ENCODE data around the gene CENPQ. TPM values are rescaled to one million over a fixed set of nuclear protein-coding genes. Genes with fewer than 3 reads are reported as not detected.

CENPQ gene
- total RNA-seq, 1 donor from 2014 or later, result 6.0 TPM

DNA sequence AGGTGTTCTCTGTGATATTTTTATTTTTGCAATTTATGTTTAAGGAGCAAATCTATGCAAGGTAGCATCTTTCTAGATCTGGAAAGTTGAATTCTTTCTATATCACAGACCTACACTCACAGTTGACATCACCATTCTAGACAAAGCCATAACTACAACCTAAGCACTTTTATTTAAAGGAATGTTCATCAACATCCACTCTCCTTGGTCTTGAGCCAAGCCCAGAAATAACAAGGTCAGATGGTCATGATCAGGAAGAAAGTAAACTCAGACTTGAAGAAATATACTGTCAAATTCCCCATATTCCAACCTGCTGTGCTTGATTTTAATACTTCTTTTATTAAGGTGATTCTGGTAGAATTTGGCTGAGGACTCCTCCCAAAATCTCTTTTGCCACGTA, 32.3 kb upstream of the CENPQ start:
- Histone ChIP-seq H3K4me3 (no peak overlapping the region), H3K27ac (replicated peaks) (no peak overlapping the region), H3K27me3 (ENCODE audit: low read depth) (no peaks in the 10 kb centered on the region), H3K36me3 (peaks cover 55% of the 10 kb centered on the region), H3K9me3 (replicated peaks) (no peaks in the 10 kb centered on the region), H3K4me1 (no peaks in the 10 kb centered on the region)
- no peak for DNase-seq
- intact Hi-C loops (cut with micrococcal nuclease), result no loop called here
- TF ChIP-seq, protein P1, sequence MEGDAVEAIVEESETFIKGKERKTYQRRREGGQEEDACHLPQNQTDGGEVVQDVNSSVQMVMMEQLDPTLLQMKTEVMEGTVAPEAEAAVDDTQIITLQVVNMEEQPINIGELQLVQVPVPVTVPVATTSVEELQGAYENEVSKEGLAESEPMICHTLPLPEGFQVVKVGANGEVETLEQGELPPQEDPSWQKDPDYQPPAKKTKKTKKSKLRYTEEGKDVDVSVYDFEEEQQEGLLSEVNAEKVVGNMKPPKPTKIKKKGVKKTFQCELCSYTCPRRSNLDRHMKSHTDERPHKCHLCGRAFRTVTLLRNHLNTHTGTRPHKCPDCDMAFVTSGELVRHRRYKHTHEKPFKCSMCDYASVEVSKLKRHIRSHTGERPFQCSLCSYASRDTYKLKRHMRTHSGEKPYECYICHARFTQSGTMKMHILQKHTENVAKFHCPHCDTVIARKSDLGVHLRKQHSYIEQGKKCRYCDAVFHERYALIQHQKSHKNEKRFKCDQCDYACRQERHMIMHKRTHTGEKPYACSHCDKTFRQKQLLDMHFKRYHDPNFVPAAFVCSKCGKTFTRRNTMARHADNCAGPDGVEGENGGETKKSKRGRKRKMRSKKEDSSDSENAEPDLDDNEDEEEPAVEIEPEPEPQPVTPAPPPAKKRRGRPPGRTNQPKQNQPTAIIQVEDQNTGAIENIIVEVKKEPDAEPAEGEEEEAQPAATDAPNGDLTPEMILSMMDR (IDR thresholded peaks at IDR 0.05; ENCODE audit: borderline replicate concordance), result no peak

DNA sequence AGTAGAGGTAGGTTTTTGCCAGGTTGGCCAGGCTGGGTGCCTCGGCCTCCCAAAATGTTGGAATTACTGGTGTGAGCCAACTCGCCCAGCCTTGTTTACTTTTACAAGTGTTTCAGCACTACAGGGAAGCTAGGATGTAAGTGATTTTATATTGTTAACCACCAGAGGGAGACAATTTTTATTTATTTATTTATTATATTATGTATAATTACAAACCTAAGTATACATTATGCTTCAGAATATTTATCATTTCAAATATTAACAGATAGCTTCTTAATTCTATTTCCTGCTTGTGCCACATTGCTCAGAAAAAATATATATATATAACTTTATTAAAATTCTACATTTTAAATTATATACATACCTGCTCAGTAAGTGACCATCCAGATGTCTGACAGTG, 9.9 kb upstream of the CENPQ start:
- Histone ChIP-seq H3K9me3 (replicated peaks) (no peaks in the 10 kb centered on the region), H3K27me3 (ENCODE audit: low read depth) (no peaks in the 10 kb centered on the region), H3K36me3 (peaks cover 94% of the 10 kb centered on the region), H3K4me3 (no peak overlapping the region), H3K27ac (replicated peaks) (no peak overlapping the region), H3K4me1 (no peaks in the 10 kb centered on the region)
- TF ChIP-seq, protein P1 (IDR thresholded peaks at IDR 0.05; ENCODE audit: borderline replicate concordance), result peak; percentile 38
- intact Hi-C loops (cut with micrococcal nuclease), result no loop called here
- no peak for DNase-seq

DNA sequence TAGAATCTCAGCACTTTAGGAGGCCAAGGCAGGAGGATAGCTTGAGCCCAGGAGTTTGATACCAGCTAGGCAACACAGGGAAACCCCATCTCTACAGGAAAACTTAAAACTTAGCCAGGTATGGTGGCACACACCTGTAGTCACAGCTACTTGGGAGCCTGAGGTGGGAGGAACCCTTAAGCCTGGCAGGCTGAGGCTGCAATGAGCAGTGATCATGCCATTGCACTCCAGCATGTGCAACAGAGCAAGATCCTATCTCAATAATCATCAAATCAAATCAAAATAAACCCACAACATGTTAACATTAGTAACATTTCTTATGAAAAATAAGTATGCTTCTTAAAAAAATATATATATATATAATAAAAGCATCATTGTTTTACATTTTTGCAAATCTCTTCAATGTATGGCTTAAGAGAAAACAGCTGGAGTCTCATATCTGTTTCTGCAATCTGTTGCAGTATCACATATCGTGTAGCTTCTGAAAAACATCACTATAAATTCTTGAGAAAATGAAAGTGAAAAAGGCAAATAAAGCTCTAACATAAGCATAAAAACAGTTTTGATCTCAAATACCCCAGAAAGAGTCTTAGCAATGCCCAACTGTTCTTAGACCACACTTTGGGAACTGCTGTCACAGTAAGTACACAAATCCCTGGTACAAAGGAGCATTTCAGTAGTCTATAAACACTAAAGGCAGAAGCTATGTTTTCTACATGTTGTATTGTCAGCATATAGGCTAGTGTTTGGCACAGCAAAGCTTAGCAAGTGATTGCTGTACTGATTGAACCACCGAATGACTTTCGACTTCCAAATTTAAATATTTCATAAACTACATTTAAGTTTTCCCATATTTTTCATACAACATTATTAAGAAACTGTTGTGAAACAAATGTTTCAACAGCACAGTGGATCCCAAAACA, 8.1 kb upstream of the CENPQ start:
- no peak for DNase-seq
- peaks cover 8% of the 10 kb centered on the region for H3K4me1 ChIP-seq
- H3K27me3 ChIP-seq (ENCODE audit: low read depth), result no peaks in the 10 kb centered on the region
- no peak overlapping the region for H3K27ac ChIP-seq (replicated peaks)
- intact Hi-C loops (cut with micrococcal nuclease), result no loop called here
- H3K36me3 ChIP-seq, result peaks cover 86% of the 10 kb centered on the region
- TF ChIP-seq, protein P1 (IDR thresholded peaks at IDR 0.05; ENCODE audit: borderline replicate concordance), result no peak
- no peaks in the 10 kb centered on the region for H3K9me3 ChIP-seq (replicated peaks)
- no peak overlapping the region for H3K4me3 ChIP-seq

DNA sequence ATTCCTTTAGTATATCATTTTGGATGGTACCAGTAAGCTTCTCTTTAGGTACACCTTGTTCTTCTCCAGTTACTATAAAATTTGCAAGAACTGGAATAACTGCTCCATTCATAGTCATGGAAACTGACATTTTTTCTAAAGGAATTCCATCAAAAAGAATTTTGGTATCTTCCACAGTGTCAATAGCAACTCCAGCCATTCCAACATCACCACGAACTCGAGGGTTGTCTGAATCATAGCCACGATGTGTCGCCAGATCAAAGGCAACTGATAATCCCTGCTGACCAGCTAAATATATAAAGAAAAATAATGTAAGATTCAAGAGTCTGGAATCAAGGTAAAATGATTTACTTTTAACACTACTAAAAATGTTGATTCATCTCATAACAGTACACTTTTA, 5.4 kb upstream of the CENPQ start:
- Histone ChIP-seq H3K36me3 (peaks cover 59% of the 10 kb centered on the region), H3K9me3 (replicated peaks) (no peaks in the 10 kb centered on the region), H3K27ac (replicated peaks) (no peak overlapping the region), H3K4me3 (no peak overlapping the region), H3K4me1 (peaks cover 35% of the 10 kb centered on the region), H3K27me3 (ENCODE audit: low read depth) (no peaks in the 10 kb centered on the region)
- intact Hi-C loops (cut with micrococcal nuclease), result no loop called here
- DNase-seq, result no peak
- TF ChIP-seq, protein P1 (IDR thresholded peaks at IDR 0.05; ENCODE audit: borderline replicate concordance), result no peak

DNA sequence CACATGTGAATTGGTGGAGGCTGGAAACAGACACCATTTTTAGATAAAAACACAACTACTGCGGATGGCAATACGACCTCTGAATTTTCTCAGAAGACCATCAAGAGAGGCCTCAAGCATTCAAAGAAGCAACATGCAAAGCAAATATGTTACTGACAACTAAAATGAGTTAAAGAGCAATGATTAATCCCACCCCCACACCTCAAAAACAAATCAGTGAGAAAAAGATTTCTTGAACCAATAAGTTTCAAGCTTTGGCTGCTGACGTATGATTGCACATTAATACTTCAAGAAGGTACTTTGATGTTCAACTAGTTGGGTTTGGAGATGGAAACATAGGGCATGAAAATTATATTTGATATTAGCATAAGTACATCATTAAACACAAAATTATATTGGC, 1.1 kb upstream of the CENPQ start:
- Histone ChIP-seq H3K36me3 (peaks cover 21% of the 10 kb centered on the region), H3K27me3 (ENCODE audit: low read depth) (no peaks in the 10 kb centered on the region), H3K4me1 (peaks cover 51% of the 10 kb centered on the region), H3K27ac (replicated peaks) (peak overlapping the region; percentile 88), H3K4me3 (peak overlapping the region; percentile 88), H3K9me3 (replicated peaks) (no peaks in the 10 kb centered on the region)
- intact Hi-C loops (cut with micrococcal nuclease), result no loop called here
- TF ChIP-seq, protein P1 (IDR thresholded peaks at IDR 0.05; ENCODE audit: borderline replicate concordance), result no peak
- no peak for DNase-seq

Measured in left ventricle myocardium inferior (tissue), 1 donor.